ENCODE results near the gene ELMOD3.

DNA sequence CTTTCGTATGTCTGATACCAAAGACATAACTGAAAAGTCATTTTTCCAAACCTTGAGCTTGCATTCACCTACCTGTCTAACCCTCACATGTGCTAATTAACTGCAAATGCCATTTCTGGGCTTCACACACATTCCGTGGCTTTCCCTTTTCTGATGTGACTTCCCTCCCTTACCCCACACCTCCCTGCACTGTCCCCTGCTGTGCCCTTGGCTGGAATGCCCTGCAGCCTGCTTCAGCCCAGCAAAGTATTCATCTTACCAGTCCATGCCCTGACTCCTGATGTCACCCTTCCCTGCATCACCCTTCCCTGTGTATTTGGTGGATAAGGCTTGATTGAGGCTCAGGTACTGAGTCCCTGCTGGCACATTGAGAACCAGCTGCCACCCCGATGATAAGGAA, 12.4 kb upstream of the ELMOD3 start:
- TF ChIP-seq, protein P1, sequence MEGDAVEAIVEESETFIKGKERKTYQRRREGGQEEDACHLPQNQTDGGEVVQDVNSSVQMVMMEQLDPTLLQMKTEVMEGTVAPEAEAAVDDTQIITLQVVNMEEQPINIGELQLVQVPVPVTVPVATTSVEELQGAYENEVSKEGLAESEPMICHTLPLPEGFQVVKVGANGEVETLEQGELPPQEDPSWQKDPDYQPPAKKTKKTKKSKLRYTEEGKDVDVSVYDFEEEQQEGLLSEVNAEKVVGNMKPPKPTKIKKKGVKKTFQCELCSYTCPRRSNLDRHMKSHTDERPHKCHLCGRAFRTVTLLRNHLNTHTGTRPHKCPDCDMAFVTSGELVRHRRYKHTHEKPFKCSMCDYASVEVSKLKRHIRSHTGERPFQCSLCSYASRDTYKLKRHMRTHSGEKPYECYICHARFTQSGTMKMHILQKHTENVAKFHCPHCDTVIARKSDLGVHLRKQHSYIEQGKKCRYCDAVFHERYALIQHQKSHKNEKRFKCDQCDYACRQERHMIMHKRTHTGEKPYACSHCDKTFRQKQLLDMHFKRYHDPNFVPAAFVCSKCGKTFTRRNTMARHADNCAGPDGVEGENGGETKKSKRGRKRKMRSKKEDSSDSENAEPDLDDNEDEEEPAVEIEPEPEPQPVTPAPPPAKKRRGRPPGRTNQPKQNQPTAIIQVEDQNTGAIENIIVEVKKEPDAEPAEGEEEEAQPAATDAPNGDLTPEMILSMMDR (IDR thresholded peaks at IDR 0.05), result no peak
- TF ChIP-seq POLR2AphosphoS5 (IDR thresholded peaks at IDR 0.05), result no peak
- no peak for TF ChIP-seq EP300 (IDR thresholded peaks at IDR 0.05)
- no peak for TF ChIP-seq POLR2A (IDR thresholded peaks at IDR 0.05)

Measured in suprapubic skin (tissue), 4 donors.